KOPT-K1 (cell line): ENCODE results near the gene VSTM2B.

Experiments
- H3K27ac ChIP-seq: fragments of 200-600 bp; sonication (generic); 2 replicates; pipeline ENCODE4 v1.5.1; 2016; ENCODE audit warnings: antibody characterized with exemption, mild to moderate bottlenecking, low read depth, low read length; ENCODE audit not compliant: poor library complexity, severe bottlenecking
- H3K36me3 ChIP-seq: fragments of 200-600 bp; sonication (generic); 2 replicates; pipeline ENCODE4 v1.5.1; 2017; ENCODE audit warnings: antibody characterized with exemption, mild to moderate bottlenecking, low read length, moderate library complexity; ENCODE audit not compliant: insufficient read depth
- H3K9me3 ChIP-seq: fragments of 200-600 bp; sonication (generic); 2 replicates; pipeline ENCODE4 v1.5.1; 2017; ENCODE audit warnings: antibody characterized with exemption, low read length, mild to moderate bottlenecking; ENCODE audit not compliant: insufficient read depth, poor library complexity, severe bottlenecking

The VSTM2B gene

DNA sequence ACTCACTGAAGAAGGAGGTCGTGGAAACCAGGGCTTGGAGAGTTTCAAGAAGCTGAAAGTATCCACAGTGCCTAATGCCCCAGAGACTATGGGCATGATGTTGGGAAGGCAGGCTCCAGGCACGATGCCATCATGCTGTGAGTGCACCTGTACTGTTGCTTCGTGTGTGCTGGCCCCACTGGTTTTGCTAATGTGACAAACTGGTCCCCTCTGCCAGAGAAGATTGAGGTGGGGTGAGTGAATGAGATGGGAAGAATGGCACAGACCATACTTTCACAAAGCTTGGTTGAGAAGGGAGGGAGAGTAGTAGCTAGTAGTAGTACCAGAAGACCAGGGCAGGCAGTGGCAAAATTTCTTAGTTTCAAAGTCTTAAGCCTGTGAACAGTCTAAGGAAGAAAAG, 61.3 kb downstream of the VSTM2B start:
- Histone ChIP-seq H3K9me3 (peaks cover 24% of the 10 kb centered on the region), H3K36me3 (no peaks in the 10 kb centered on the region), H3K27ac (no peak overlapping the region)

DNA sequence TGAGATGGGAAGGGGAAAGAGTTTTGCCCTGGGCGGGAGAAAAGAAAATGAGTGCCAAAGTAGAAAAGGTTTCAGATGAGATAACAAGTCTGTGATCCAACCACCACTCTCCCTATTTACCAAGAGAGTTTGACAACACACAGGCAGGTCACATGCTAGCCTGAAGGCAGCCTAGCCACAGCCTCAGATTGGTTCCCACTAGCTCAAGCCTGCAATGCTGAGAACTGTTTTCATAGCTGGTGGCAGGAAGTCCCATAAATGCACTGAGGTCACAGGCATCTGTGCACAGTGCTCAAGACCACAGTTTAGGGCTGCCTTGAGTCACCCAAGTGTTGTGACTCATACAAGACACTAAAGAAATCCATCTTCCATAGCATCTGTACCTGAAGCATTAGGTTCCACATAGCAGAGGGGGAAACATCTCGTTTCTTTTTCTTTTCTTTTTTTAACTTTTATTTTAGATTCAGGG, 61.8 kb downstream of the VSTM2B start:
- peaks cover 24% of the 10 kb centered on the region for H3K9me3 ChIP-seq
- no peak overlapping the region for H3K27ac ChIP-seq
- H3K36me3 ChIP-seq, result no peaks in the 10 kb centered on the region

DNA sequence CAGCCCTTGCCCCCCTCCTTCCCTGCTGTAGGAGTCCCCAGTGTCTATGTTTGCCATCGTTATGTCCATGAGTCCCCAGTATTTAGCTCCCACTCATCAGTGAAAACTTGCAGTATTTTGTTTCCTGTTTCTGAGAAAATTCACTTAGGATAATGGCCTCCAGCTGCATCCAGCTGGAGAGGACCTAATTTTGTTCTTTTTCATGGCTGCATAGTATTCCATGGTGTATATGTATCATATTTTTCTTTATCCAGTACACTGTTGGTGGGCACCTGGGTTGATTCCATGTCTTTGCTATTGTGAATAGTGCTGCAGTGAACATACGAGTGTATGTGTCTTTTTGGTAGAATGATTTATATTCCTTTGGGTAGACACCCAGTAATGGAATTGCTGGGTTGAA, 62.3 kb downstream of the VSTM2B start:
- H3K9me3 ChIP-seq, result peaks cover 24% of the 10 kb centered on the region

DNA sequence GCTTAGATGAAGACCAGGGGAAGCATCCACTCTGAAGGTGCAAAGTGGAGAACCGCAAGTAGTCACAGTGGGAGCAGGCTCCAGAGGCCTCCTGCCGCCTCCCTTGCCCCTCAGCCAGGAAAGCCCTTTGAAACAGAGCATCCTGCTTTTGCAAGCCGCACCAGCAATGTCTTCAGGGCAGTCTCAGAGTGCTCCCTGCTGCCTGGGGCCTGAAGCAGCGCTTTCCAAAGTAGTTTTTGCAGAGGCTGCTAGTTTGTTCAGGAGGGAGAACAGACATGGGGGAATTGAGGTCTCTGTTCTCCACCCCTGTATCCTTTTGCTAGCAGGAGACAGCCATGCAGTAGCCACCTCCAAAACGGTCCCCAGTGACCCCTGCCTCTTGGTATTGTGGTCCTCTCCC, 64.5 kb downstream of the VSTM2B start:
- Histone ChIP-seq H3K9me3 (peaks cover 24% of the 10 kb centered on the region), H3K36me3 (no peaks in the 10 kb centered on the region), H3K27ac (no peak overlapping the region)

More for the DNA sequence above, 62.3 kb downstream of the VSTM2B start:
- Histone ChIP-seq H3K27ac (no peak overlapping the region), H3K36me3 (no peaks in the 10 kb centered on the region)

DNA sequence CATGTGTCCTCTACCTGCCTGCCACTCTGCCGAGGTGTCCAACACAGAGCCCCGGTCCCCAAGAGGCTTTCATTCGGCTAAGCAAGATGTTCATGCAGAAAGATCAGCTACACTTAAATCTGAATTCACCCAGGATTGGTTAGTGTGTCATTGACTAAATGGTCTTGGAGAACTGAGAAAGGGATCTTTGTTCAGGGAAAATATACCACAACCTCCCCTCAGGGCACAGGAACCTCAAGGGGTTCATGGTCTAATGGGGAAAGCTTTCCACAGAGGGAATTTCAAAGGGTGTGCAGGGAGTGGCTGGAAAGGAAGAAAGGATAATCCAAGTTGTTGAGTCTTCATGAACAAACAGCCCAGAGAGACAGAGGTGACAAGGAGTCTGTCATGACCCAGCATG, 65.9 kb downstream of the VSTM2B start:
- no peak overlapping the region for H3K27ac ChIP-seq
- peaks cover 24% of the 10 kb centered on the region for H3K9me3 ChIP-seq

DNA sequence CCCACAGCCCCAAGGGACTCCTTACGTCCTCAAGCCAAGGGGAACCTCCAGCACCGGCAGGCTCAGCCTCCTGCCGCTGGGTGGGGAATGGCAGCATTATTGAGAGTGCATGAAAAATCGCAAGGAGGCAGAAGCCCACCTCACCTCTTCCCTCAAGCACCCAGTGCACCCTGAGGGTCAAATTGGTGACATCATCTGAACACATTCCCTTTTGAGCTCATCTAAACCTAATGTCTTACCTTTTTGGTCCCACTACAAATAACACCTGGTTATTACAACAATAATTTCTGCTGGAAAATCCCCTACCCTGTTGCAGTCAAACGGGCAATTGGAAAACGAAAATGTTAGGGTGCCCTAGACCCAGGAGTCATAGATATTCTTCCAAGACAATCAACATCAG, 68.1 kb downstream of the VSTM2B start:
- Histone ChIP-seq H3K27ac (no peak overlapping the region), H3K36me3 (no peaks in the 10 kb centered on the region), H3K9me3 (peaks cover 15% of the 10 kb centered on the region)

More for the DNA sequence above, 65.9 kb downstream of the VSTM2B start:
- H3K36me3 ChIP-seq, result no peaks in the 10 kb centered on the region

DNA sequence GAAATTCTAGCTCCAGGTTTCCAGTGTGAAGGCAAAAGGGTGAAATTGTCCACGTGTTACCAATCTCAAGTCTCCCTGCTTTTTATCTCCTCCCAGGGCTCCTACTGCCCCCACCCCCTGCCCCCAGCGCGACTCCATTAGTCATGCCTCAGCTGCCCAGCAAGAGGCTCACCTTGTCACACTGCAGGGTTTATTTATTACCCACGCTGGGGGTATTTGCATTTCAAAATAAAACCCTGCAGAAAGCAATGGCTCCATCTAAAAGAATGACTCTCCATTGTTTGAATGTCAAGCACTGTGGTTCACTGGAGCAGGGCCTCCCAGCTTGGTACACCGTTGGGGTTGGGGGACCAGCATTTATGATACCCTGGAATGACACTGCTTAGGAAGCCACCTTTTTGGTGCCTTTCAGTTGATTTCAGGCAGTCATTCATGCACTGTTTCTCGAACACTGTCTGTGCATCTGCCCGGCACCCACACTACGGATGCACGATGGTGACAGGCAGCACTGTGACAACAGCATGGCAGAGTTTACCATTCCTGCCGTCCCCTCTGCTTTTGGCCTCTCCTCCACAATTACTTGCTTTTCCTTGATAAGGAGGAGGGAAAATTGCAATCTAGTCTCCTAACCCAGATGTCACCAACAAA, 70.4 kb downstream of the VSTM2B start:
- H3K27ac ChIP-seq, result no peak overlapping the region
- H3K36me3 ChIP-seq, result no peaks in the 10 kb centered on the region
- H3K9me3 ChIP-seq, result no peaks in the 10 kb centered on the region

DNA sequence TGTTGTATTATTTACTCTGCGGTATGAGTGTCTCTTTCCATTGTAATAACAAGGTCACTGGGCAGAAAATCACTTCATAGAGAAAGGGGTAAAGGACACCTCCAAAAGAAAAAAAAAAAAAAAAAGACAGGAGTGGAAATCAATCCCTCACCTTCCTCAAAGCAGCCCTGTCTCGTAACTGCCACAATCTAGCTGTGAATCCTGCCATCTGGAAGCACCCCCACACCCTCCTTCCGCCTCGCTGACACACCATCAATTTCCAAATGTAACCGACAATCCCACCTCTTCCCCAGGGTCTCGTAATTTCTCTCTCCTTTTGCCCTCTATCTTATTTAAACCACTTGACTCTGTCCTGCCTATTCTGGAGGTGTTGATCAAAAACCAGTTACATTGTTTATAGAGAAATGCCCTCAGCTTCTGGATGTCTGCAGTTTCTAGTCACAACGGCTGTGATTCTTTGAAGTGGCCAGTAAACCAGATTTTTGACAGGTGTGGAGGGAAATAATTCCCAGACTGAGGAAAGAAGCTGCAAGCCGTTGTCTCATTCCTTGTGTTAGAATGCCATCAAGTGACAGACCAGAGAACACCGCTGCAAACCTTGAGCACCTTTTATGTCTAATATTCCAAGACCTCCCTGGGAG, 71.2 kb downstream of the VSTM2B start:
- H3K27ac ChIP-seq, result no peak overlapping the region

DNA sequence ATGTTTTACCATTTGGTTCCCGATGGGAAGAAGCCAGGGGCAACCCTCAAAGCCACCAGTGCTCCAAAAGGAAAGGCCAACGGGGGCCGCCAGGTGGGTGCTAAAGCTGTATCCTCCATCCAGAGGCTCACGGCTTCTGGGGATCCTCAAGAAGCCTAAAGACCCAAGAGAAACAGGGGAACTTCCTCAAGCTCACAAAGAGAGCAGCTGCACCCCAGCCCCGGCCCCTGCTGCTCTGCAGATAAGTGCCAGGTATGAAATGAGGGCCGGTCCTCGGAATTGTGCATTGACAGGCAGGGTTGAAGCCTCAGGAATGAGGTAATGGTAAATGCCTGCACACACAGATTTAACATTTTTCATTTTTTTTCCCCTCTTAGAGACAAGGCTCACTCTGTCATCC, 72.2 kb downstream of the VSTM2B start:
- Histone ChIP-seq H3K9me3 (no peaks in the 10 kb centered on the region), H3K36me3 (no peaks in the 10 kb centered on the region), H3K27ac (no peak overlapping the region)

More for the DNA sequence above, 71.2 kb downstream of the VSTM2B start:
- Histone ChIP-seq H3K9me3 (no peaks in the 10 kb centered on the region), H3K36me3 (no peaks in the 10 kb centered on the region)

DNA sequence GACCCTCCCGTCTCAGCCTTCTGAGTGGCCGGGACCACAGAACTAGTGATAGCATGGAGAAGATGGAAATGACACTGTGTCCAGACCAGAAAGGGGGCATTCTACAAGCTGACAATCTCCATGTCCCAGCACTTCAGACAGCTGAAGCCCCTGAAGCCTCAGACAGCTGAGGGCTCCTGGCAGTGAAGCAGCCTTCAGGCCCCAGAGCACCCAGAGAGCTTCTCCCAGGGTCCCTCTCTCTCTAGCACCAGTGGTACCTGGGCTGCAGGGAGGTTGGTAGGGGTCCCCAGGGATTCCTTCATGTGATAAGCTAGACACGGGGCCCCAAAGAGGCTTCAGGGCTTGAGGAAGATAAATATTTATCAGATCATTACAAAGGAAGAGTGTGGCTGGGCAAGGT, 72.7 kb downstream of the VSTM2B start:
- no peaks in the 10 kb centered on the region for H3K36me3 ChIP-seq
- no peak overlapping the region for H3K27ac ChIP-seq
- no peaks in the 10 kb centered on the region for H3K9me3 ChIP-seq

DNA sequence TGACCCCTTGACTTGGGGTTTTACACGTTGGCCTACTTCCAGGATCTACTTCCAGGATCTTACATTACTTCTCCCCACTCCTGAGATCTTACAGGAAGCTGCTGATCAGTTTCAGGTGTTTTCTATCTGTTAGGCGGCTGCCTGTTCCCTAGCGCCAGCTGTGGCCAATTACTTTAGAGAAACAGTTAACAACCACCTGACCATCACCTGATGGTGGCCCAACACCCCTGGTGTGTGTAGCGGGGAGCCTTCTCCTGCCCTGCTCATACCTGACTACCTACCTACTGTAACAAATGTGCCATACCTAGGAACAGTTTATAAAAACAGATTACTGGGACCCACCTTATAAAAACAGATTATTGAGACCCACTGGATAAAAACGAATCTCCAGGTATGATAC, 77.5 kb downstream of the VSTM2B start:
- no peak overlapping the region for H3K27ac ChIP-seq
- H3K9me3 ChIP-seq, result no peaks in the 10 kb centered on the region
- no peaks in the 10 kb centered on the region for H3K36me3 ChIP-seq

DNA sequence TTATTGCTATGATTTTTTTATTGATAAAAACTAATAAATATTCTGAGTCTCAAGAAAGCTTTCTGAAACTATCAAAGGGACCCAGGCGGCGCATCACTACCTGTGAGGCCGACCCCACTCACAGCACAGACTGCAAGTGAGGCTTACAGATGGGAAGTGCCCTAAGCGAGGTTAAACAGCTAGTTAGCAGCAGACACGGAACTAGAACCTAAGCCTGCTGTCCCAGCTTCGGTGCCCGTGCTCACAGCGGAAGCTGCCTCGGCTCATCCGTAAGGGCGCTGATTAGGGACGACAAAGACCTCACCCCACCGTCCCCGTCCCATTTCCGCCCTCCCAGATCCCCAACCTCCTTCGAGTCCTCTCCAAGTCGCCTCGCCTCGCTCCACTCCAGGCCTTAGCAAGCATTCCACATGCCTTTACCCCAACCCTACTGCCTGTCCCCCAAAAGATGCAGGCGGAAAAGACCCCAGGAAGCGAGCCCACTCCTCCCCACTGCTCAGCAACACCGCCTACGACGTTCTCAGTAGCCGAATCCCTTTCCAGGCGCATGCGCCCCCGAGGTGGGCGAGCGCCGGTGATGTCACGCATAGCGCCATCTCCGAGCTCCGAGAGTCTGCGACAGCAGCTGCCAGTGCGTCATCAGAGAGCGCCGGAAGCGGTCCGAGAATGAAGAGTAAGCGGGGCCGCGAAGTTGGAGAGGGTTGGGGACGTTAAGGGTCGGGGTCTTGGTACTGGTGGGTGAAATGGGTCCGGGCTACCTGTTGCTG, 80.0 kb downstream of the VSTM2B start, which contains the start of gene POP4:
TSS of gene POP4 (plus strand) at position 631 of the 767 bp plus-strand sequence. CDS start at position 667, 36 bp downstream.
- H3K36me3 ChIP-seq, result peaks cover 20% of the 10 kb centered on the region
- H3K9me3 ChIP-seq, result no peaks in the 10 kb centered on the region
- peak within 1 kb of the TSS; percentile 82 for H3K27ac ChIP-seq

DNA sequence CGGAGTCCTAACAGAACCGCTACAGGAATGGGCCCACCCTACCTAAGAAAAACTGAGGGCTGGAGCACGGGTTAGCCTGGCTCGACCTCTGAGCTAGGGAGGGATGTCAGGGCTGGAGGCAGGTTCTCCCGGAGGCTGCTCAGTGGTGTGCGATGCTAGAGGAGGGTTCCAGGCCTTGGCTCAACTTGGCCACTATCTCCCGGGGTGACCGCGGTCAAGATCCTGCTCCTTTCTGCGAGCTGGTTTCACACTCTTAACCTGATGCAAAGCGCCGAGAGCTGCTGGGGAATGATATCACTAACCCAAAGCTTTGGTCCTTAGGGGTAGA, 80.6 kb downstream of the VSTM2B start:
- Histone ChIP-seq H3K36me3 (peaks cover 25% of the 10 kb centered on the region), H3K9me3 (no peaks in the 10 kb centered on the region), H3K27ac (peak overlapping the region; percentile 82)

DNA sequence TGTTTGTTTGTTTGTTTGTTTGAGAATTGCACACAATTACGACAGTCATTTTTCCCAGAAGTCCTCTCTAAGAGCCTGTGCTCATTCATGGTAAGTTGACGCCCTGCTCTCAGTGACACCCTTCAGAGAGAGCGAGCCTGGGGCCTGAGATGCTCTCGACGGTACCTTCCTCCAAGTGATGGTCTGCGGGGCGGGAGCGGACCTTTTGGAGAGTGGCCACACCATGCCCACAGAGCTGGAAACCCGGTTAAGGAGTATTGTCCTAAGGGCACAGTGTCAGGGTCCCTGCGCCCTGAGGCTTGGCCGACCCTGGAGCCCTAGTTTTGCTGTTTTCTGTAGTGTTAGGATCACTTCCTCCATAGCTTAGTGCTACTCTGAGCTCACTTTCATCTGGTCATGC, 83.8 kb downstream of the VSTM2B start:
- H3K9me3 ChIP-seq, result no peaks in the 10 kb centered on the region
- H3K27ac ChIP-seq, result no peak overlapping the region
- peaks cover 58% of the 10 kb centered on the region for H3K36me3 ChIP-seq

DNA sequence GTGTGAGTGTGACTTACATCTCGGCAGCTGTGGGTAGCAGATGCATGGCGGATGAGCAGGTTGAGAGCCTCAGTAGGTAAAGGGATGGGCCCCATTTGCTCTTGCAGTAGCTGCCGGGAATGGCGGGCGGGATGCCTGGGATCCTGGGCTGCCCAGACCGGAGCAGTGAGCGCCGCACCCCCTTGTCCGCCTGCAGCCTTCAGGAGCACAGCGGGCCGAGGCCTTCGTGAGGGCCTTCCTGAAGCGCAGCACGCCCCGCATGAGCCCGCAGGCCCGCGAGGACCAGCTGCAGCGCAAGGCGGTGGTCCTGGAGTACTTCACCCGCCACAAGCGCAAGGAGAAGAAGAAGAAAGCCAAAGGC, 84.4 kb downstream of the VSTM2B start:
- H3K27ac ChIP-seq, result no peak overlapping the region
- peaks cover 63% of the 10 kb centered on the region for H3K36me3 ChIP-seq

More for the DNA sequence above, 84.4 kb downstream of the VSTM2B start:
- H3K9me3 ChIP-seq, result no peaks in the 10 kb centered on the region
